BJ (cell line): ENCODE data around the gene PHAF1. TPM values are rescaled to one million over a fixed set of nuclear protein-coding genes. Genes with fewer than 3 reads are reported as not detected.

Experiments
- CTCF ChIA-PET: fragments of 350-600 bp; formaldehyde crosslinking; extraction: SDS; loops from one replicate; lab custom pipeline; 2021; ENCODE audit warnings: antibody characterized with exemption, inconsistent platforms; lab: Yijun Ruan, JAX
- POLR2A ChIA-PET: fragments of 300-600 bp; sonication (Branson Sonifier 250); formaldehyde crosslinking; extraction: SDS; loops from one replicate; lab custom pipeline; 2021; ENCODE audit warnings: antibody characterized with exemption; lab: Charles Lee
- DNase-seq: peaks from one replicate; pipeline ENCODE4 v3.0.0-alpha.2; 2011; ENCODE audit warnings: low read depth
- H3K27me3 ChIP-seq: 2 replicates; pipeline ENCODE4 v1.6.0; 2011; ENCODE audit warnings: low read length; ENCODE audit not compliant: control insufficient read depth, insufficient read depth
- H3K36me3 ChIP-seq: 2 replicates; pipeline ENCODE4 v1.5.1; 2011; ENCODE audit warnings: low read length; ENCODE audit not compliant: control insufficient read depth, insufficient read depth
- H3K4me3 ChIP-seq: 2 replicates; pipeline ENCODE4 v1.5.1; 2011; ENCODE audit warnings: low read depth, mild to moderate bottlenecking, control low read depth, low read length
- polyA minus RNA-seq: library from RNA; depleted of rRNA, polyadenylated mRNA; stranded (reverse); fragments of >200 nt; gene quantifications from 2 replicates; pipeline ENCODE4 v1.2.3, GENCODE V29; 2011; rRNA and poly(A)+ RNA removed
- polyA plus RNA-seq: library from polyadenylated mRNA; depleted of rRNA; stranded (reverse); fragments of >200 nt; gene quantifications from 2 replicates; pipeline ENCODE4 v1.2.3, GENCODE V29; 2011; rRNA removed
- TF ChIP-seq, protein P1 (sequence below): IDR thresholded peaks from 2 replicates; pipeline ENCODE4 v1.5.1; 2011; ENCODE audit warnings: low read depth, mild to moderate bottlenecking, control low read depth, inconsistent platforms, low read length, moderate library complexity; ENCODE audit not compliant: insufficient read depth

Gene PHAF1
- polyA plus RNA-seq (20.8 and 27.7 TPM in 2 replicates), polyA minus RNA-seq (14.2 and 27.3 TPM in 2 replicates)

DNA sequence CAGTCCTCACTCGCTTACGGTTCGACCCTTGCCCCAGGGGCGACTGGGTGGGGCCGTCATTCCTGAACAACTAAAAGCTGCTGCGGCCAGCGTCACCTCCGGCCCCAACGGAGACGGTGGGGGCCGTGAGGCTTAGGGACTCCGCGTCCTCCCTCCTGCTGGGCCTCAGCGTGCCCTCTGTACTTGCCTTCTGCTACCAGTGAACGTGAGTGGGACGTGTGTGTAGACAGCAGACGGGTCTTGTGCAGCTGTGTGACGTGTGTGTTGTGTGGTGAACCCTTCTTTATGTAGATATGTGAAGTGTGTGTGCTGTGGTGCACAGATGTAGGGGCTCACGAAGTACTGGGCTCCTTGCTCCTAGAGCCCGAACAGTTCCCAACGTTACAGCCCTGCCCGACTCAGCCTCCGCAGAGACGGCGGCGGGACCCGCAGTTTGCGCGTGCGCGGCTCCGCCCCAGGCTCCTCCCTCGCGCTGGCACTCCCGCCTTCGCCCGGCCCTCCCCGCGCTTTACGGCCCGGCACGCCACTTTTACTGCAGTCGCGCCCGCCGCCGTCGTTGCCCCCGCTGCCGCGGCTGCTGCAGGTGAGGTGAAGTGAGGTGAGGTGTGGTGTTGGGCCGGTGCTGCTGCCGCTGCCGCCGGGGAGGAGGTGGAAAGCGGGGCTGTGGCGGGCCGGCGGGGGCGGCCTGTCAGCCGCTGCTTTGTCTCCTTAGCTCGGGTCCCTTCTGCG is at the start of gene PHAF1:
Gene PHAF1, plus strand, starts transcription at position 535 of the 729 bp plus-strand sequence. CDS start 235 bp downstream, outside the sequence.
- CTCF ChIA-PET, result interaction anchor here (1.0 to 1.6 kb wide), 3 partner anchors 22 to 76 kb away, joined by 3 to 5 read pairs (median 4); no protein-coding TSS in a partner anchor
- POLR2A ChIA-PET, result interaction anchor here (1.0 kb wide), 1 partner anchor 44 kb away, joined by 7 read pairs; no protein-coding TSS in a partner anchor
- H3K36me3 ChIP-seq, result no peaks in the 10 kb centered on the region

GRCh38 chr16:67063008-67063407 is 46.7 kb upstream of the PHAF1 start:
- TF ChIP-seq, protein P1, sequence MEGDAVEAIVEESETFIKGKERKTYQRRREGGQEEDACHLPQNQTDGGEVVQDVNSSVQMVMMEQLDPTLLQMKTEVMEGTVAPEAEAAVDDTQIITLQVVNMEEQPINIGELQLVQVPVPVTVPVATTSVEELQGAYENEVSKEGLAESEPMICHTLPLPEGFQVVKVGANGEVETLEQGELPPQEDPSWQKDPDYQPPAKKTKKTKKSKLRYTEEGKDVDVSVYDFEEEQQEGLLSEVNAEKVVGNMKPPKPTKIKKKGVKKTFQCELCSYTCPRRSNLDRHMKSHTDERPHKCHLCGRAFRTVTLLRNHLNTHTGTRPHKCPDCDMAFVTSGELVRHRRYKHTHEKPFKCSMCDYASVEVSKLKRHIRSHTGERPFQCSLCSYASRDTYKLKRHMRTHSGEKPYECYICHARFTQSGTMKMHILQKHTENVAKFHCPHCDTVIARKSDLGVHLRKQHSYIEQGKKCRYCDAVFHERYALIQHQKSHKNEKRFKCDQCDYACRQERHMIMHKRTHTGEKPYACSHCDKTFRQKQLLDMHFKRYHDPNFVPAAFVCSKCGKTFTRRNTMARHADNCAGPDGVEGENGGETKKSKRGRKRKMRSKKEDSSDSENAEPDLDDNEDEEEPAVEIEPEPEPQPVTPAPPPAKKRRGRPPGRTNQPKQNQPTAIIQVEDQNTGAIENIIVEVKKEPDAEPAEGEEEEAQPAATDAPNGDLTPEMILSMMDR, result no peak
- ChIA-PET CTCF (interaction anchor here (1.5 kb wide), 1 partner anchor 88 kb away, joined by 3 read pairs; the partner anchor contains the start of gene B3GNT9), POLR2A (no interaction called here)
- H3K4me3 ChIP-seq, result no peak overlapping the region
- no peak for DNase-seq
- H3K36me3 ChIP-seq, result peaks cover 6% of the 10 kb centered on the region
- no peaks in the 10 kb centered on the region for H3K27me3 ChIP-seq

More for the DNA sequence above, at the start of gene PHAF1:
- Histone ChIP-seq H3K27me3 (no peaks in the 10 kb centered on the region), H3K4me3 (peak within 1 kb of the TSS; percentile 95)
- TF ChIP-seq, protein P1, result no peak
- DNase-seq, result peak; percentile 39

DNA sequence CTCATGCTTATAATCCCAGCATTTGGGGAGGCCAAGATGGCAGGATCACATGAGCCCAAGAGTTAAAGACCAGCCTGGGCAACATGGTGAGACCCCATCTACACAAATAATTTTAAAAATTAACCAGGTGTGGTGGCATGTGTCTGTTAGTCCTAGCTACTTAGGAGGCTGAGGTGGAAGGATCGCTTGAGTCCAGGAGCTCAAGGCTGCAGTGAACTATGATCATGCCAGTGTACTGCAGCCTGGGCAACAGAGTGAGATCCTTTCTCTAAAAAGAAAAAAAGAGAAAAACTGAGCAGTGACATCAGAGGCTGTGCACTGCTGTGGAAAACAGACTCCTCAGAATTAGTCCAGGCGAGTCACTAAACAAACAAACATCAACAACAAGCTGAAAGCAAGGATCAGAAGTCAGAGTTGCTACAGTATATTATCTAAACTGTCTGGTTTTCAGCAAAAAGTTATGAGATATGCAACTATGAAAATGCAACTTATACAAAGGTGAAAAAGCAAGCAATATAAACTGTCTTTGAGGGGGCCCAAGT is 41.5 kb upstream of the PHAF1 start:
- ChIA-PET CTCF (interaction anchor here (2.6 kb wide), 1 partner anchor 14 kb away, joined by 6 read pairs; no protein-coding TSS in a partner anchor), POLR2A (no interaction called here)
- DNase-seq, result no peak
- Histone ChIP-seq H3K4me3 (no peak overlapping the region), H3K27me3 (no peaks in the 10 kb centered on the region), H3K36me3 (peaks cover 10% of the 10 kb centered on the region)
- TF ChIP-seq, protein P1, result no peak

DNA sequence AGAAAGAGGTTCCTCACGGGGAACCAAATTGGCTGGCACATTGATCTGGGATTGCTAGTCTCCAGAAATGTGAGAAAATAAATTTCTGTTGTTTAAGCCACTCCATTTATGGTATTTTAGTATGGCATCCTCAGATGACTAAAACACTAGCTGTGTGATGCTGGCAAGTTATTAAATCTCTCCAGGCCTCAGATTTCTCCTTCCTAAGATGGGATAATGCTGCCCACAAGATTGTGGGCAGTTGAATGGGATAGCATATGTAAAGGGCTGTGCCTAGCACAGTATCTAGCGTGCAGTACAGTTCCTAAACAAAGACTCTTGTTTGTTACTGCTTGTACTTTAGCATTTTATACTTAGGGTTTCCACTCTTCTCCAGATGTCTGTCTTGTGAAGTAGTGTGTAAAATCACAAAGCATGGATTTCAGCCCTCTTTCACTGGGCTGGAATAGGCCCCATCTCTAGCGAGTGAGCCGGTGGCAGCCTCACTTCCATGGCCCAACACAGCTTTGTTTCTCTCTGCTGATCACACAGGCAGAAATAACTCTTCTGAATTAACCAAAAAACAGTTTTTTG is 38.2 kb upstream of the PHAF1 start:
- peaks cover 14% of the 10 kb centered on the region for H3K36me3 ChIP-seq
- CTCF ChIA-PET, result interaction anchor here (1.7 kb wide), 1 partner anchor 54 kb away, joined by 4 read pairs; no protein-coding TSS in a partner anchor
- no peak overlapping the region for H3K4me3 ChIP-seq
- POLR2A ChIA-PET, result no interaction called here
- TF ChIP-seq, protein P1, result no peak
- DNase-seq, result no peak
- no peaks in the 10 kb centered on the region for H3K27me3 ChIP-seq

GRCh38 chr16:67075331-67075730 is 34.4 kb upstream of the PHAF1 start:
- Histone ChIP-seq H3K36me3 (peaks cover 7% of the 10 kb centered on the region), H3K4me3 (no peak overlapping the region), H3K27me3 (no peaks in the 10 kb centered on the region)
- TF ChIP-seq, protein P1, result no peak
- CTCF ChIA-PET, result no interaction called here
- POLR2A ChIA-PET, result no interaction called here
- DNase-seq, result no peak
